ENCODE measurements around the gene ITGB2.

The ITGB2 gene

GRCh38 chr21:44908908-44909307 is 11.8 kb downstream of the ITGB2 start:
- no peak for DNase-seq

- peak; percentile 29 to 68 for DNase-seq
Observed at GRCh38 chr21:44907966-44908895, 12.5 kb downstream of the ITGB2 start.

GRCh38 chr21:44907225-44907965 is 13.3 kb downstream of the ITGB2 start:
- DNase-seq, result no peak

GRCh38 chr21:44905728-44906090 is 15.0 kb downstream of the ITGB2 start:
- DNase-seq, result peak in 1 of 2 experiments; percentile 22

- DNase-seq, result no peak
Observed at GRCh38 chr21:44905016-44905727, 15.5 kb downstream of the ITGB2 start.

GRCh38 chr21:44904141-44904923 is 16.4 kb downstream of the ITGB2 start:
- no peak for DNase-seq

GRCh38 chr21:44903689-44904088 is 17.0 kb downstream of the ITGB2 start:
- no peak for DNase-seq

GRCh38 chr21:44903050-44903685 is 17.5 kb downstream of the ITGB2 start:
- no peak for DNase-seq

GRCh38 chr21:44902268-44903049 is 18.2 kb downstream of the ITGB2 start:
- no peak for DNase-seq

GRCh38 chr21:44901391-44902074 is 19.2 kb downstream of the ITGB2 start:
- DNase-seq, result no peak

GRCh38 chr21:44900559-44901251 is 20.0 kb downstream of the ITGB2 start:
- DNase-seq, result no peak

- no peak for DNase-seq
Observed at GRCh38 chr21:44899768-44900558, 20.7 kb downstream of the ITGB2 start.

GRCh38 chr21:44898851-44899767 is 21.6 kb downstream of the ITGB2 start:
- no peak for DNase-seq

- DNase-seq, result no peak
Observed at GRCh38 chr21:44898011-44898488, 22.6 kb downstream of the ITGB2 start.

- no peak for DNase-seq
Observed at GRCh38 chr21:44897326-44898010, 23.2 kb downstream of the ITGB2 start.

GRCh38 chr21:44896561-44897286 is 24.0 kb downstream of the ITGB2 start:
- DNase-seq, result no peak
